PC-9 (cell line): ENCODE measurements around the gene DDX17.

Source experiments
- CTCF ChIP-seq: fragments of 200-600 bp; sonication (generic); conservative IDR thresholded peaks from 2 replicates; pipeline ENCODE4 v1.6.1; 2017; ENCODE audit warnings: mixed run types, antibody characterized with exemption, mild to moderate bottlenecking, moderate library complexity
- EZH2 ChIP-seq: fragments of 200-600 bp; sonication (generic); IDR thresholded peaks from 2 replicates; pipeline ENCODE4 v1.8.0; 2017; ENCODE audit warnings: antibody characterized with exemption, low read depth

GRCh38 chr22:38481871-38482332 lies 24.2 kb downstream of the DDX17 start:
- TF ChIP-seq EZH2 (no peak), CTCF (no peak)
